DND-41 (cell line): ENCODE data around the gene CPNE4.

ENCODE experiments used
- EZH2 ChIP-seq: IDR thresholded peaks from 3 replicates; pipeline ENCODE4 v1.6.1; 2012; ENCODE audit warnings: borderline replicate concordance, low read depth, mild to moderate bottlenecking, moderate library complexity, low read length, inconsistent platforms; ENCODE audit not compliant: severe bottlenecking
- TF ChIP-seq, protein P1 (sequence below): IDR thresholded peaks from 2 replicates; pipeline ENCODE4 v1.5.1; 2012; ENCODE audit warnings: borderline replicate concordance, low read length, moderate library complexity, mild to moderate bottlenecking; ENCODE audit not compliant: poor library complexity, severe bottlenecking; ENCODE audit errors: extremely low read depth

DNA sequence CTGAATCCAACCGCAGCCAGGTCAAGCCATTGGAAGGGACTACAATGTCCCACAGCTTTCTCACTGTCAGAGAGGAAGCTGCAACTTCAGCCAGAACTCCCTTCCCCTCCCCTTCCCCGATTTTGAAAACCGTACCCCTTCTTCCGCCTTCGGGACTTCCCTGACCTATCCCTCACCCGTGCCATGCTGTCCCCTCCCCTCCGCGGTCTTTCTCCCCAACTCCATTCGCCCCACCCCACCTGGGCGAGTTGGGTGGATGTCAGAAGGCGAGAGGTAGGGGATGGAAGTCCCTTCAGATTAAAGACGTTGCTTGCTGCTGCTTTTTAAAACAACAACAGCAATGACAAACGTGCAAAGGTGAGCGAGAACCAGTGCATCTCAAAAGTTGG lies 723 bp downstream of the CPNE4 start:
- TF ChIP-seq, protein P1, sequence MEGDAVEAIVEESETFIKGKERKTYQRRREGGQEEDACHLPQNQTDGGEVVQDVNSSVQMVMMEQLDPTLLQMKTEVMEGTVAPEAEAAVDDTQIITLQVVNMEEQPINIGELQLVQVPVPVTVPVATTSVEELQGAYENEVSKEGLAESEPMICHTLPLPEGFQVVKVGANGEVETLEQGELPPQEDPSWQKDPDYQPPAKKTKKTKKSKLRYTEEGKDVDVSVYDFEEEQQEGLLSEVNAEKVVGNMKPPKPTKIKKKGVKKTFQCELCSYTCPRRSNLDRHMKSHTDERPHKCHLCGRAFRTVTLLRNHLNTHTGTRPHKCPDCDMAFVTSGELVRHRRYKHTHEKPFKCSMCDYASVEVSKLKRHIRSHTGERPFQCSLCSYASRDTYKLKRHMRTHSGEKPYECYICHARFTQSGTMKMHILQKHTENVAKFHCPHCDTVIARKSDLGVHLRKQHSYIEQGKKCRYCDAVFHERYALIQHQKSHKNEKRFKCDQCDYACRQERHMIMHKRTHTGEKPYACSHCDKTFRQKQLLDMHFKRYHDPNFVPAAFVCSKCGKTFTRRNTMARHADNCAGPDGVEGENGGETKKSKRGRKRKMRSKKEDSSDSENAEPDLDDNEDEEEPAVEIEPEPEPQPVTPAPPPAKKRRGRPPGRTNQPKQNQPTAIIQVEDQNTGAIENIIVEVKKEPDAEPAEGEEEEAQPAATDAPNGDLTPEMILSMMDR, result no peak
- no peak for TF ChIP-seq EZH2
